COLO829 (cell line): ENCODE data around the gene CGB7.
"Not testable (repeated sequence)": the region's sequence is repeated elsewhere in the genome, so short reads cannot be mapped to it uniquely, and the experiment has no call there.

Source experiments
- DNase-seq: peaks from one replicate; pipeline ENCODE4 v3.0.0; 2012; ENCODE audit warnings: low spot score

Gene CGB7

DNA sequence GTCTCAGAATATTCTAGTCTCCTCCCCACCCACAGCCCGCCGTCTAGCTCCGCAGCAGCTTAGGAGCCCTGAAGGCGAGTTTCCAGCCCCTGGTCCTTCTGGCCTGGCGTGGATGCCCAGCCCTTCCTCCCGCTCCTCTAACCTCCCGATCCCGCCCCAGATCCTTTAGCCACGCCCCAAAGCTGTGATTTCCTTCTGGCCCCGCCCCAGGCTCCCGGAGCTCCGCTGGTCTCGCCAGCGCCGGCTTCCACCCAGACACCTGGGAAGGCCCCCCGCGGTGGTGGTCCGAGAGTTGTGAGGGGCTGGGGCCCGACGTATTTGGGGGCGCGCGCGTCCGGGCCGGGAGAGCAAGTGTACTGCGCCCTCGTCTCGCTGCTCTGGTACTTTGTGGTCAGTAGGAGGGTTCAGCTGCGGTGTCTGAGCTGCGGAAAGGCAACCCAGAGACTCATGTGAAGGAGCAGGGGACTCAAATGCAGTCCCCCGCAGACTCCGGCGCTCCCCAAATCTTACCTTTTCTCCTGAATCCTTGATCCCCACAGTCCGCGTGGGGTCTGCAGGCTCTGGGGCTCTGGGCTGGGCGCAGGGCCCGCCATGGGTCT lies at the start of gene CGB7:
TSS of gene CGB7 (minus strand) at position 114 of the 599 bp plus-strand sequence. CDS start 2,374 bp downstream, outside the sequence.
- peak; percentile 69 for DNase-seq

DNA sequence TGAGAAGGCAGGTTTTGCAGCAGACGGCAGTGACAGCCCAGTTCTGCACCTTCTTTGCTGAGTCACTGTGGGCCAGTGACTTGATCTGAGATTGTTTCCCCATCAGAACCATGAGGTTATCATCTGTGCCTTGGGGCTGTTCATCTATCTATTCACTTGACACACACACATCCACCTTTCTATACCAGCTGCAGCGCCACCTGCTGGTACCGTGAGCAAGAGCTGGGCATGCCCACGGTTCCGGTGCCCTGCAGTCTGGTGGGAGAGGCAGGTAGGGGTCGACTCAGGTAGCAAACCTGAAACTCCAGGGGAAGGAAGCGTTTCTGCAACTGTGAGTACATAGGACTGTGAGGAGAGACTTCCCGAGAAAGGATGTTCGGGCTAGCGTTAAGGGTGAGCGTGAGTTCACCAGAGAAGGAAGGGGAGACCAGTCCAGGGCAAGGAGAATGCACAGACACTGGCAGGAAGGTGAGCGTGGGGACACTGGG lies 49.1 kb upstream of the CGB7 start:
- no peak for DNase-seq

DNA sequence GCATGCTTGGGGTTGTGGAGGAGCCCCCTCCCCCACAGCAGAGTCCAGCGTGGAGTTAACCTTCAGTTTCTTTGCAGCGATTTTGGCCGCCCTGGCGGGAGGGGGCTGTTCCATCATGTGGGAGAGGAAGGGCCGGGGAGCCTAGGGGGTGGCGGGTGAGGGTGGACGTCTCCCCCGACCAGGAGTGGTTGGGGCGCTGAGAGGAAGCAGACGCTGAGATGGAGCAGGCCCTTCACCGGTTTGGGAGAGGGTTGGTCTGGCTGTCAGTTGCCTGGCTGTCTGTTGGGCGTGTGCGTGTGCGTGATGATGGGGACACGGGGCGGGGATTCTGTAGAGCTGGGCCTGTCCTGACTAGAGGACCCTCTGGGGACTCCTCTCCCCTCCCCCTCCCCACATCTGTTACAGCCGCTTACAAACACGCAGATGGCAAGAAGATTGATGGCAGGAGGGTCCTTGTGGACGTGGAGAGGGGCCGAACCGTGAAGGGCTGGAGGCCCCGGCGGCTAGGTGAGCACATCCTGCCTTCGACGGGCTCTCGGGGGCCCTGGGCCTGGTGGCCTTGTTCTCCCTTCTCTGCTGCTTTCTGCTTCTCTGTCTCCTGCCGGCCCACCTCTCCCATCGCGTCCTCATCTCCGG lies 46.8 kb upstream of the CGB7 start:
- no peak for DNase-seq

DNA sequence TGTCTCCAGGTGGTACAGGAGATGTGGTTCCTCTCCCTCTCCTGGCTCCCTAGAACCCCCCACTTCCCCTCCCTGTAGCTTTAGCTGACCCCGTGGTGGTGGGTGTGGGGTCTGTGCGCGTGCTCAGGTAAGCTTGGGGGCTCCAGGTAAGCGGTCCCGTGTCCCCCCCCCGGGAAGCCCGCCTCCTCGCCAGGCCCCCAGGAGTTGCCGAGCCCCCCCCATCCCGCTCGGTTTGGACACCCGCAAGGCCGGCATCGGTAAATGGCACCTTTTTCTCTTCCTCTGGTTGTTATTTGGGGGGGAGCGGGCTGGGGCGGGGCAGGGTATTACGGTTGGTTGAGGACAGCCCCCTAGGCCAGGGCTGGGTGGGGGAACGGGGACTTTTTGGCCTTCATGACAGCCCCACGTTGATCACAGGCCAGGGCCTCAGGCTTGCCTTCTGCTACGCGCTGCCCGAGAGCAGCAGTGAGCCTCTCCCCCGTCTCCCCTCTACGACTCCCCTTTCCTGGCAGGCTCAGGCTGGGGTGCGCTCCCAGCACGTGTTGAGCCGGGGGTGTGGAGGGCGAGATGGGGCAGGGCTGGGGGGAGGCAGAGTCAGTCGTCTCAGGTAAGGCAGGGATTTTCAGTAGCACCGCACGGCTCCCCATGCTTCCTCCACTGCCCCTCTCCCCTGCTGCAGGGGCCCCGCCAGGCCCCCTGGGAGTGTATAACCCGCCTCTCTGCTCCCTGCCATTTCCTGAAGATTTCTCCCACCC lies 46.0 kb upstream of the CGB7 start:
- no peak for DNase-seq

DNA sequence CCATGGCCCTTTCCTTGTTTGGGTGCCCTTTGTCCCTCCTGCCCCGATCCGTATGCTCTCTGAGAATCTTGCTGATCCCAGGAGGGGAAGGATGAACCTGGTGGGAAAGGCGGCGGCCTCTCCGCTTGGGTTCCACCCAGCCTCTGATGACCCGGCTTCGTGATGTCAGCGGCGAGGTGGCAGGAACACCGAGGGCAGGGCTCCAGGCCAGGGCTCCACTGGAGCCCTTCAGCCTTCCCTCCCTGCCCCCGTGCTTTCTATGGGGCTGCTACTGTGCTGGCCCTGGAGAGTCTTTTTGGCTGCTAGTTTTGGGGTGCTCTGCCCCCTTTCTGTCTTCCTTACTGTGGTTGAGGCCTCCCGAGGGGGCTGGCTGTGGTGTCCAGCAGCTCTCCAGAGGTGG lies 44.8 kb upstream of the CGB7 start:
- no peak for DNase-seq

DNA sequence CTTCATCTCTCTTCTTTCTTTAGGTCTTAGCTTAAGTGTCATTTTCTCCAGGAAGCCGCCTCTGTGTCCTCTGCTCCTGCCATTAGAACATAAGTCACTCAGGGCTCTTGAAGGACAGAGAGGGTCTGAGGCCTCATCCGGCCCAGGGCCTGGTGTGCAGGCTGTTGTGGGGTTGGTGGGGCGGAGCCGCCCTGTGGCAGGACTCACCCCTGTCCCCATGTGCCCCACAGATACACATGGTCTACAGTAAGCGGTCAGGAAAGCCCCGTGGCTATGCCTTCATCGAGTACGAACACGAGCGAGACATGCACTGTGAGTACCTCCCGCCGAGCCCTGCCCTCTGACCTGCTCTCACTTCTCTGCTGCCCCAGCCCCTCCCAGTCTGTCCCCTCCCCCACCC lies 43.6 kb upstream of the CGB7 start:
- DNase-seq = no peak

DNA sequence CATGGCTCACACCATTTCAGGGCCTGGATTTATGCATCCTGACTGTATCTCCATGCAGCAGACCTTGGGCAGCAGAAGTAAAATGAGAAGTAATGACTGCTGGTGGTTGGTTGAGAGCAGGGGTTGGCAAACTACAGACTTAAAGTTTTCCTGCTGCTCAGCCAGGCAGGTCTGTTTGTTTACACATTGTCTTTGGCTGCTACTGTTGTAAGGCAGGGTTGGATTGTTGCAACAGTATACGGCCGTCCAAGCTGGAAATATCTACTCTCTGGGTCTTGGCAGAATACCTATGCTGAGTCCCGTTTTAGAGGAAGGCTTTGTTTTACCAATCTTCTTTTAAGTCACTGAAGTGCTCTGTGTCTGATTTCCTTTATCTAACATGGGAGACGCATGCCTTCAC lies 41.2 kb upstream of the CGB7 start:
- no peak for DNase-seq

DNA sequence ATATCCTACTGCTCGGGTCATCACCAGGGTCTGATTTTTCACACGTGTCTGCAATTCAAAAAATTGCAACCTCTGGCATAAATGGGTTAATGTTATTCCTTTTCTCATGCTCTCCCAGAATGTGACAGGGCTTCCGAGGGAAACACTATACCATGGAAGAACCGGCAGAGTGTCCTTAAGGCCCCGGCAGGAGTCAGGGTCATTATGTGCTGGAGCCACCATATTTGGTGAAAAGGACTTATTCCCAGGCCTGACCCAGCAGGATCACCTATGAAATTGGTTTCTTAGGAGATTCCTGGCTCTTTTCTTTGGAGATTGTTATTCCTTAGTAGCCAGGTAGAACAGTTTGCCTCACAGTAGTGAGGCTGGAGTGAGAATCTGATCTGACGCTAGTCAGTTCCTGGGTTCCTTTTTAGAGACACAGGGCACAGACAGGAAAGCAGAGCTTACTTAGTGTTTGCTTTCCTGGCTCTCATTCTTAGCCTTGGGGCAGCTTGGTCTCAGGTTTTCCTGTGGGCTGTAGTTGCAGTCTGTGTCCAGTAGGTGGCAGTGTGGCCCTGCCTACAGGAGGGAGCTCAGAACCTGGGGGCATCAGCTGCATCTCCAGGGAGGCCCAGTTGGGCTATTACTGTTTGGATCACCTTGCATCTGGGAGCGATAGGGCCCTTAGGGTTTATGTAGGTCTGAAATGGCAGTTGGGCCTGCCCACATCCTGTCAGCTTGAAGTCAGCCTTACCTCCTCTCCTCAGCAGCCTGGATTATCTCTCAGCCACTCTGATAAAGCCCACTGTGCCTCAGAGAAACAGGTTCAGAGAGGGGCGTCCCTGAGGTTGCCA lies 40.1 kb upstream of the CGB7 start:
- peak; percentile 70 for DNase-seq

DNA sequence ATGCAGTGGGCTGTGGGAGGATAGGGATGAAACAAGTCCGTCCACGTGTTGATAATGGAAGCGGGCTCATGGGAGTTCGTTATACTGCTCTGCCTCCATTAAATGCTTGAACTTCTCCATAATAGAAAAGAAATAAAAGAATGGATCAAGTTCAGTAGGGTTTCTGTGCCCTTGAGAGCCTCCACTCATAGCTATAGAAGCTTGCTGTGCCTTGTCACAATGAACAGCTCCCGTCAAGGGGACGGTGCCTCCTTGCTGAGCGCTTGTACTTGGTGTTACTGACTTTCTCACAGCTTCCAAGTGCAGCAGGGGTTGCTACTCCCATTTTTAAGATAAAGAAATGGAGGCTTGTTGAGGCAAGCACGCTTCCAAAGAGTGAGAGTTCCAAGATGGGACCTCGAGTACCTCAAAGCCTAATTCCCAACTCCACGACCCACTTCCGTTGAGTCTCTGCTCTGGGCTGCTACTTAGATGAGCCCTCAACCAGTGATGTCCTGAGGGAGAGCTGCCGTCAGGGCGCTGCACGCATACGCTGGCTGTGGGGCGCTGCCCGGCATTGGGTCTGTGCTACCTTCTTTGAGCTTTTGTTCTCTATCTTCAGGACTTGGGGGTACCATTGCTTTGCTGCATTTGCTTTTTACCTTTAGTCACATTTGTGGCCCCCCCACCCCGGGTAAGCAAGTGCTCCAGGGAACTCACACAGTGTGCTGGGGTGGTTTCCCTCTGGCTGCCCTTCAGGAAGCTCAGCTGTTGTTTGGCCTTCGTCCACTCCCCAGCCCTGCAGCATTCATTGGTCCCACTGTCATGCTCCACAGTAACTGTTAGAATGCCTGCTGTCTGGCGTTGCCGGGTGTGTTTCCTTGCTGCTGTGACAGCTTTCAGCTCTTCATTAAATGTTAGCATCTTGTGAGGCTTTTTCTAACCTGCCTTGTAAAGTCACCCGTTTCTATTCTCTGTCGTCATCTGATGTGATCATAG lies 37.2 kb upstream of the CGB7 start:
- no peak for DNase-seq

DNA sequence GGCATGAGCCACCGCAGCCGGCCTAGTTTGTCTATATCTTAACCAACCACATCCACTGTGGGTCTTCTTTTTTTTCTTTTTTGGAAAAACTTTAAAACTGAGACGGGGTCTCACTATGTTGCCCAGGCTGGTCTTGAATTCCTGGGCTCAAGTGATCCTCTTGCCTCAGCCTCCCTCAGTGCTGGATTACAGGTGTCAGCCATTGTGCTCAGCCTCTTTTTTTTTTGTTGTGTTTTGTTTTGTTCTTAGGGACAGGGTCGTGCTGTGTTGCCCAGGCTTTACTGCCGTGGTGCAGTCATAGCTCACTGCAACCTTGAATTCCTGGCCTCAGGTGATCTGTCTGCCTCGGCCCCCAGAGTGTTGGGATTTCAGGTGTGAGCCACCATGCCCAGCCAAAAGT lies 35.1 kb upstream of the CGB7 start:
- DNase-seq = no peak

DNA sequence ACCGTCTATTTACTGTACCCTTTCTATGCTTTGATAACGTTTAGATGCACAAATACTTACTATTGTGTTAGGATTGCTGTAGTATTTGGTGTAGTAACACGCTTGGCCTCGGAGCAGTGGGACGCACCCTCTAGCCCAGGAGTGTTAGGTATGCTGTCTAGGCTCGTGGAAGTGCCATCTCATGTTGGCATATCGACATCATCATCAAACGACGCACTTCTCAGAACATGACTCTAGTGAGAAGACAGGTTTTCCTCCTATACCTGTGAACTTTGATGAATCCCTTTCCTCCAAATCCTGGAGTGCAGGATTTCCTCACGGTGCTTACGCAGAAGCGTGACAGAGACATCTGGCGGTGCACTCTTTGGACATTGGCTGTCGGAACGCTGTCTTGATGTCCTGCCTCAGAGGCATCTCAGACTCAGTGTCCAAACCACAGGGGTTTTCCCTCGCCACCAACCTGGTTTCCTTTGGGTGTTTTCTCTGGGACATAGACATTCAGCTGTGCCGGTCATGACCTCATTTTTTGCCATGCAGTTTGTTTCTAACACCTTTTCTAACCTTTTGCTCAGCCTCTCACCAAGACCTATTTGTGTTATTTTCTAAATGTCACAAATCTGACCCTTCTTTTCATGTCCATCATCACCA lies 34.0 kb upstream of the CGB7 start:
- DNase-seq = no peak

DNA sequence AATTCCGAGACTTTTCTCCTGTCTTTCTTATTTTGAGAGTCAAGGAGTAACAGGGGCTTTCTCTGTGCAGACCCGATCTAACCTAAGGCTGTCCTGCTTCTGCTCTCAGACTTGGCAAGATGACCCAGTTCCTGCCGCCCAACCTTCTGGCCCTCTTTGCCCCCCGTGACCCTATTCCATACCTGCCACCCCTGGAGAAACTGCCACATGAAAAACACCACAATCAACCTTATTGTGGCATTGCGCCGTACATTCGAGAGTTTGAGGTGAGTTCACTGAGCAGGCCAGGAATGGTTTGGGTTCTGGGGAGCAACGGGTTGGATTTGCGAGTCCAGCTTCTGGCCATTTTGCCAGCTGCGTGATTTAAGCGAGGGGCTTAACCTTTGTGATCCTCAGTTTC lies 28.7 kb upstream of the CGB7 start:
- no peak for DNase-seq

DNA sequence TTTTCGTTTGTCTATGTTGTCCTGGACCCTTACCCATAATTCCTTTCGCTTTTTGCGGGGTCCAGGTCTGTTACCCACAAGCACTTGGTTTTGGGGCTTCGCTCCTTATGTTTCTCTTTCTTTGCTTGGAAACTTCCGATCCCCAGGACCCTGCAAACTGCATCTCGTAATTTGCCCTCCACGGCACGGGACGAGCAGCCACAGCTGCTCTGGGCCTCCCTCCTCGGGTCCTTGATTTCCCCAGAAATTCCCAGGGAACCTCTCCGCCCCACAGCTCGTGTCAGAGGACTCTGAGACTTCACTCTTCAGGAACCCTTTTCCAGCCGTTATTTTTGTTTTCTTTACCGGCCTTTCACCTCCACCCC lies 28.3 kb upstream of the CGB7 start:
- no peak for DNase-seq

DNA sequence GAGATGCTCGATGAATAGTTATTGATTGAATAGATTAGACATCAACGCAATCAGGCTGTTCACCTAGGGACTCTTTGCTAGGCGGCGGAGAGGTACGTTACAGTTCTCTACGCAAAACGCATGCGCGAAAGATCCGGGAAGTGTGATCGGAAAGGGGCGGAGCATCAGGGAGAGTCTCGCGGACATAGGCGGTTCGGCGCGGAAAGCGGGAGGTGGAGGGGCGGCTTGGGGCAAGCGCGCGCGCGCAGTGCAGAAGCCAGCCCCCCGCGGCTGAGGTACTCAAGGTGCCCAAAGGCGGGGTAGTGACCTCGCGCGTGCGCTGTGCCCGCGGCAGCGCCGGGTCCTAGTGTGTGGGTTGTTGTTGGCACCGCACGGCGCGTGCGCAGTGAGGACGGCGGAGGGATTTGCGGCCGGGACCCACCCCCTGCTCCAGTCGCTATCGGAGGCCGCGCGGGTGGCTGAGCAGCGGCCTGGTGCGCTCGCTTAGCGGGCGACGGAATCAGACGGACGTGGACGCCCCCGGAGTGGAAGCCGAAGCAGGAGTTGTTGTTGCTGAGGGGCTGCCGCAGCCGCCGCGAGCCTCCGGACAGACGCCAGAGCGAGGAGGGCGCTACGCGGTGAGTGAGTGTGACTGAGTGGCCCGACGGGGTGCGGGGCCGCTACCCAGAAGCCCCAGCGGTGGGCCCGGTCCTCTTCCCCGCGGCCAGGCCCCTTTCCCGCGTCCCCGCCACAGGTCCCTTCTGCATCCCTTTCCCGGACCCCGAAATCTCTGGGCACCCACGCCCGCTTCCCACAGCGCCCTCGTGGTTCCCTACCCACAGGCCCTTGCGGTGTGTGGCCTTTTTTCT lies 27.7 kb upstream of the CGB7 start, which contains the start of gene SNRNP70:
TSS of gene SNRNP70 (plus strand) at position 432 of the 848 bp plus-strand sequence. CDS start 964 bp downstream, outside the sequence.
- peak; percentile 100 for DNase-seq

DNA sequence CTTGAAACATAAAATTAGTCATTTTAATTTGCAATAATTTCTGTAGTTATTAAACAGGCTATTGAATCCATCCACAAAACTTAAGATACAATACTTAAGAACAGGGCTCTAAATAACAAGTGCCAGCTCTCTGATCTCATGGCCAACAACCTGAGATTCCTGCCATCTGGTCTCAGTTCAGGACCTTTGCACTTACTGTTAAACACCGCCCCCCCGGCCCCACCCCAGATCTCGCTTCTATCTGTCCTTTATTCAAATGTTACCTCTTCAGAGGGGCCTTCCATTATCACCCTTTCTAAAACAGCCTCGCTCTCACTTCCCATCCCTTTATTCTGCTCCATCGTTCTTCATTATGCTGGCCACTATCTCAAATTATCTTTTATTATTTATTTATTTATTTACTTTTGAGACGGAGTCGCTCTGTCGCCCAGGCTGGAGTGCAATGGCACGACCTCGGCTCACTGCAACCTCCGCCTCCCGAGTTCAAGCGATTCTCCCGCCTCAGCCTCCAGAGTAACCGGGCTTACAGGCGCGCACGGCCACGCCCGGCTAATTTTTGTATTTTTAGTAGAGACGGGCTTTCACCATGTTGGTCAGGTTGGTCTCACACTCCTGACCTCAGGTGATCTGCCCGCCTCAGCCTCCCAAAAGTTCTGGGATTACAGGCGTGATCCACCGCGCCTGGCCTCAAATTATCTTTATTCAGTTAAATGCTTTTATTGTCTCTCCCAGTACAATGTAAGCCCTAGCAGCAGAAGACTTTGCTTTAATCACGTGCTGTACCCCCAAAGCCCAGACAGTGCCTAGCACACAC lies 26.9 kb upstream of the CGB7 start:
- DNase-seq = no peak

DNA sequence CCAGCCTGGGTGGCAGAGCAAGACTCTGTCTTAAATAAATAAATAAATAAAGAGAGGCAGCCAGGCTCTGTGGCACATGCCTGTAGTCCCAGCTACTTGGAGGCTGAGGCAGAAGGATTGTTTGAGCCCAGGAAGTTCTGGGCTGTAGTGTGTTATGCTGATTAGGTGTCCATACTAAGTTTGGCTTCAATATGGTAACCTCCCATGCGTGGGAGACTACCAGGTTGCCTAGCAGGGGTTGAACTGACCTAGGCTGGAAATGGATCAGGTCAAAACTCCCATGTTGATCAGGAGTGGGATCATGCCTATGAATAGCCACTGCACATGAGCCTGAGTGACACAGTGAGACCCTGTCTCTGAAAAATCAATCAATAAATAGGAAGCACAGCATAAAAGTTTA lies 23.7 kb upstream of the CGB7 start:
- DNase-seq = no peak

DNA sequence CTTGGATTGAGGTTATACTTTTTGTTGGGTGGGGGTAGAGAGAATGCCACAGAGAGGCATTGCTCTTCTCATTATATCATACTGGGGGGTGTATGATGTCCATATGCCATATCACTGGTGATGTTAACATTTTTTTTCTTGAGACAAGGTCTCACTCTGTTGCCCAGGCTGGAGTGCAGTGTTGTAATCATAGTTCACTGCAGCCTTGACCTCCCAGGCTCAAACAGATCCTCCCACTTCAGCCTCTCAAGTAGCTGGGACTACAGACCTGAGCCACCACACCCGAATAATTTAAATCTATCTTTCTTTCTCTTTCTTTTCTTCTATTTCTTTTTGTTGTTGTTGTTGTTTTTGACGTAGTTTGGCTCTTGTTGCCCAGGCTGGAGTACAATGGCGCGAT lies 22.8 kb upstream of the CGB7 start:
- DNase-seq = no peak

DNA sequence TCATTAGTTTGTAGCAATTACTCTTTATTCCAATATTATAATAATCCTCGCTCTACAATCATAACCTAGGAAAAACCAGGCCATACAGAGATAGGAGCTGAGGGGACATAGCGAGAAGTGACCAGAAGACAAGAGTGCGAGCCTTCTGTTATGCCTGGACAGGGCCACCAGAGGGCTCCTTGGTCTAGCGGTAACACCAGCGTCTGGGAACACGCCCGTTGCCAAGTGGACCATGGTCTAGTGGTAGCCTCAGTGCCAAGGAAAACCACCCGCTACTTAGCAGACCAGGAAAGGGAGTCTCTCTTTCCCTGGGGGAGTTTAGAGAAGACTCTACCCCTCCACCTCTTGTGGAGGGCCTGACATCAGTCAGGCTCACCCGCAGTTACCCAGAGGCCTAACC lies 17.3 kb upstream of the CGB7 start:
- not testable (repeated sequence) for DNase-seq
